Right atrium auricular region (tissue), 2 donors: Measurements from ENCODE around the gene LEPR. TPM values are rescaled to one million over a fixed set of nuclear protein-coding genes. Genes with fewer than 3 reads are reported as not detected.
"Not testable (repeated sequence)": the region's sequence is repeated elsewhere in the genome, so short reads cannot be mapped to it uniquely, and the experiment has no call there.

Experiments used
- DNase-seq: peaks from one replicate; pipeline ENCODE4 v3.0.0-alpha.2; 2019; ENCODE audit warnings: low spot score
- H3K27ac ChIP-seq, 2 donors: fragments of 200-600 bp; sonication (generic); 1 replicate in 1 of 2; 2 replicates in 1 of 2; pipeline ENCODE4 v1.5.1; 2016 to 2019
- H3K27me3 ChIP-seq, 2 donors: fragments of 200-600 bp; sonication (generic); one replicate each; pipeline versions ENCODE4 v1.5.1 to v1.6.0; 2017 to 2019
- H3K36me3 ChIP-seq: fragments of 200-600 bp; sonication (generic); one replicate; pipeline ENCODE4 v1.5.1; 2016
- H3K4me1 ChIP-seq, 2 donors: fragments of 200-600 bp; sonication (generic); one replicate each; pipeline versions ENCODE4 v1.5.1 to v1.6.0; 2017 to 2019
- H3K4me3 ChIP-seq, 2 donors: fragments of 200-600 bp; sonication (generic); 1 replicate in 1 of 2; 2 replicates in 1 of 2; pipeline ENCODE4 v1.5.1; 2017 to 2019; ENCODE audit warnings: mild to moderate bottlenecking in 1 of 2, moderate library complexity in 1 of 2
- H3K9me3 ChIP-seq, 2 donors: fragments of 200-600 bp; sonication (generic); one replicate each; pipeline ENCODE4 v1.5.1; 2019
- total RNA-seq, 2 donors: library from RNA; depleted of rRNA; stranded (reverse); fragments of >200 nt; gene quantifications; one replicate each; pipeline ENCODE4 v1.1.0, GENCODE V29; 2016
- TF ChIP-seq, protein P1 (sequence below), 2 donors: fragments of 200-600 bp; sonication (generic); IDR thresholded peaks; one replicate each; pipeline ENCODE4 v1.5.1; 2019; ENCODE audit warnings: antibody characterized with exemption in 2 of 2

The LEPR gene
- total RNA-seq, 2 donors from 2014 or later = 10.8 to 25.2 TPM

DNA sequence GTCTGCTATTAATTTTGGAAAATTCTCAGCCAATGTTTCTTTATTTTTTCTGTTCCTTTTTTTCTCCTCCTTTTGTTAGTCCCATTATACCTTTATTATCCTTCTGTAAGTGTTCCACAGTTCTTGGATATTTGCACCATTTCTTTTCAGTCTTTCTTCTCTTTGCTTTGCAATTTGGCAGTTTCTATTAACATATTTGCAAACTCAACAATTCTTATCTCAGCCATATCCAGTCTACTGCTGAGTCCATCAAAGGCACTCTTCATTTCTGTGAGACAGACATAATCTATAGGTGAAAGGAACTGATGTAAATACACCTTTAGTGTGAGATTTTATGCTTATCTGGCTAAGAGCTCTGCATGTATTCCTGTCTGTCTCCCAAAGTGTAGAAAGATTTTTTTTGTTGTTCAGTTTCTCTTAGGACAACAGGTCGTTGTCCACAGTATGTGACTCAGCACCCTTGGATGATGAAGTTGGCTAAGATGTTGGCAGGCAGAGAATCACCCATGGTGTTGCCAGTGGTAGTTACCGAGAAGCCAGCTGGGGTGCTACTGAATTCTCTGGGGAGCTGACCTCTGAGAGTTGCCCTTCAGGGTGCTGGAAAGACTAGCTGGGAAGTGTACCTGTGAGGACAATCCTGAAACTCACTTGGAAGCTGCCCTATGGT lies 38.4 kb downstream of the LEPR start:
- no peak for DNase-seq
- no peaks in the 10 kb centered on the region for H3K9me3 ChIP-seq
- H3K36me3 ChIP-seq = no peaks in the 10 kb centered on the region

DNA sequence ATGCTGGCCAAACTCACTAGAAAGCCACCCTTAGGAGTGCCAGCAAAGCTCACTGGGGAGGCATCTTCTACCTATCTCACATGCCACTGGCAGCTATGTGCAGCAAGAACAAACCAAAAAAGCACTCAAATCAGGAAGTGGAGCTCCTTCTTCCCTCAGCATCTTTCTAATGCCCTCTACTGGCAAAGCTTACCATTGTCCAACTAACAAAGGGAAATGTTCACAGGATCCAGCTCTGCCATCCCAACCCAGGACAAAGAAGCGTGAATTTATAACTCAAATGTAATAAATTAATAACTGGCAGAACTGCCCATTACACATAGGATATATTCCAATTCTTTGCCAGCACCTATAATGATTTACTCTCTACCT lies 38.9 kb downstream of the LEPR start:
- Histone ChIP-seq H3K9me3 (no peaks in the 10 kb centered on the region), H3K27me3 (no peaks in the 10 kb centered on the region), H3K4me3 (no peak overlapping the region), H3K4me1 (peaks cover 0 to 5% of the 10 kb centered on the region in 2 donors), H3K36me3 (no peaks in the 10 kb centered on the region), H3K27ac (no peak overlapping the region)
- TF ChIP-seq, protein P1, sequence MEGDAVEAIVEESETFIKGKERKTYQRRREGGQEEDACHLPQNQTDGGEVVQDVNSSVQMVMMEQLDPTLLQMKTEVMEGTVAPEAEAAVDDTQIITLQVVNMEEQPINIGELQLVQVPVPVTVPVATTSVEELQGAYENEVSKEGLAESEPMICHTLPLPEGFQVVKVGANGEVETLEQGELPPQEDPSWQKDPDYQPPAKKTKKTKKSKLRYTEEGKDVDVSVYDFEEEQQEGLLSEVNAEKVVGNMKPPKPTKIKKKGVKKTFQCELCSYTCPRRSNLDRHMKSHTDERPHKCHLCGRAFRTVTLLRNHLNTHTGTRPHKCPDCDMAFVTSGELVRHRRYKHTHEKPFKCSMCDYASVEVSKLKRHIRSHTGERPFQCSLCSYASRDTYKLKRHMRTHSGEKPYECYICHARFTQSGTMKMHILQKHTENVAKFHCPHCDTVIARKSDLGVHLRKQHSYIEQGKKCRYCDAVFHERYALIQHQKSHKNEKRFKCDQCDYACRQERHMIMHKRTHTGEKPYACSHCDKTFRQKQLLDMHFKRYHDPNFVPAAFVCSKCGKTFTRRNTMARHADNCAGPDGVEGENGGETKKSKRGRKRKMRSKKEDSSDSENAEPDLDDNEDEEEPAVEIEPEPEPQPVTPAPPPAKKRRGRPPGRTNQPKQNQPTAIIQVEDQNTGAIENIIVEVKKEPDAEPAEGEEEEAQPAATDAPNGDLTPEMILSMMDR (IDR thresholded peaks at IDR 0.05) = peak; percentile 18 to 51
- no peak for DNase-seq

More for the DNA sequence above, 38.4 kb downstream of the LEPR start:
- Histone ChIP-seq H3K27ac (no peak overlapping the region), H3K4me3 (no peak overlapping the region), H3K4me1 (peaks cover 0 to 5% of the 10 kb centered on the region in 2 donors), H3K27me3 (no peaks in the 10 kb centered on the region)
- TF ChIP-seq, protein P1 (IDR thresholded peaks at IDR 0.05) = no peak

DNA sequence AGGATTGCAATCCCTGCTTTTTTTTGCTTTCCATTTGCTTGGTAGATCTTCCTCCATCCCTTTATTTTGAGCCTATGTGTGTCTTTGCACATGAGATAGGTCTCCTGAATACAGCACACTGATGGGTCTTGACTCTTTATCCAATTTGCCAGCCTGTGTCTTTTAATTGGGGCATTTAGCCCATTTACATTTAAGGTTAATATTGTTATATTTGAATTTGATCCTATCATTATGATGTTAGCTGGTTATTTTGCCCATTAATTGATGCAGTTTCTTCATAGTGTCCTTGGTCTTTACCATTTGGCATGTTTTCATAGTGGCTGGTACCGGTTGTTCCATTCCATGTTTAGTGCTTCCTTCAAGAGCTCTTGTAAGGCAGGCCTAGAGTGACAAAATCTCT lies 45.4 kb downstream of the LEPR start:
- H3K4me3 ChIP-seq, DNase-seq, H3K36me3 ChIP-seq, H3K27me3 ChIP-seq, H3K27ac ChIP-seq, H3K9me3 ChIP-seq: not testable (repeated sequence)
- H3K4me1 ChIP-seq = peaks cover 0 to 12% of the 10 kb centered on the region in 2 donors

GRCh38 chr1:65467536-65467935 lies 47.1 kb downstream of the LEPR start:
- TF ChIP-seq, protein P1 (IDR thresholded peaks at IDR 0.05) = no peak
- no peak for DNase-seq
- no peak overlapping the region for H3K27ac ChIP-seq
- H3K27me3 ChIP-seq = no peaks in the 10 kb centered on the region
- H3K9me3 ChIP-seq = no peaks in the 10 kb centered on the region
- H3K36me3 ChIP-seq = no peaks in the 10 kb centered on the region
- no peak overlapping the region for H3K4me3 ChIP-seq
- H3K4me1 ChIP-seq = peaks cover 0 to 18% of the 10 kb centered on the region in 2 donors

DNA sequence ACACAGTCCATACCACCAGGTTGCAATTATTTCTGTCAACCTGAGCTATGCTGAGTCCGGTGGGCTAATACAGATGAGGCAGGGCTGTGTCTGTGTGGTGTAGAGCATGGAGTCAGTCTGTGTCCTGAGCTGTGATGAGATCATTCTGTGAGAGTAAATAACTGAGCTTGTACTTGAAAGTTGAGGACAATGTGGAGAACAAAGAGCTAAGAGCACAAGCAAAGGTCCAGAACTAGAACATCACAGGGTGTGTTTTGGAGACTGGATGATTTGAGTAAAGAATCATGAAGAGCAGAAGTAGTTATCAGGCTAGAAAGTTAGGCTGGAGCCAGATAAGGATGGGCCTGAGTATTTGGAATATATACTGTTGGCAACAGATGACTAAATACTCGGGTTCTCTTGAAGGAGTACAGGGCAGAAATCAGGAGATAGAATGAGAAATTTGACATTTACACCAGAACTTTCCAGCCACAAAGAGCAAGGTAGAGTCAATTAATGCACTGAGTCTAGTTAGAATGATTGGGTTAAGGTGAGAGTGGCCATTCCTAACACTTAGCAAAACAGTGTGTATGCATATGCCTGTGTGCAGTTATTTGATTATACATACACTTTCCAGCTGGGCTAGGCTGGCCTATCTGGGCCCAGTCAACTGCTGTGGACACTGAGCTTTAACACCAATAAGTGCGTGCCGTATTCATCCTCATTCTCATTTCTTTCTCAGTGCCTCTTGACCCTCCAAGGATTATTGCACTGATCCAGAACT lies 48.8 kb downstream of the LEPR start:
- H3K4me1 ChIP-seq = peaks cover 0 to 18% of the 10 kb centered on the region in 2 donors
- H3K4me3 ChIP-seq = no peak overlapping the region
- H3K36me3 ChIP-seq = no peaks in the 10 kb centered on the region
- H3K27me3 ChIP-seq = no peaks in the 10 kb centered on the region
- no peaks in the 10 kb centered on the region for H3K9me3 ChIP-seq
- TF ChIP-seq, protein P1 (IDR thresholded peaks at IDR 0.05) = no peak
- no peak overlapping the region for H3K27ac ChIP-seq
- no peak for DNase-seq

- H3K4me3 ChIP-seq = no peak overlapping the region
- H3K27me3 ChIP-seq = no peaks in the 10 kb centered on the region
- DNase-seq = no peak
- H3K36me3 ChIP-seq = no peaks in the 10 kb centered on the region
- no peaks in the 10 kb centered on the region for H3K9me3 ChIP-seq
- TF ChIP-seq, protein P1 (IDR thresholded peaks at IDR 0.05) = no peak
- H3K4me1 ChIP-seq = peaks cover 0 to 18% of the 10 kb centered on the region in 2 donors
- H3K27ac ChIP-seq = no peak overlapping the region
Observed at GRCh38 chr1:65469889-65470340, 49.4 kb downstream of the LEPR start.
